GM12878 (cell line): ENCODE results near the gene COL6A6. TPM values are rescaled to one million over a fixed set of nuclear protein-coding genes. Genes with fewer than 3 reads are reported as not detected.

Source experiments
- ATAC-seq: fragments of 200-7000 bp; cut with Tn5 transposase; 3 replicates; pipeline ENCODE4 v1.9.1; 2020; ENCODE audit warnings: mild to moderate bottlenecking, moderate library complexity
- BruUV-seq: library from RNA; stranded (reverse); fragments of 400-500 nt; replicated peaks from 2 replicates; lab custom pipeline; 2021; lab: Mats Ljungman, UMichigan
- CTCF ChIA-PET: fragments of 300-600 bp; sonication (Branson Sonifier 250); formaldehyde crosslinking; extraction: SDS; loops from one replicate; lab custom pipeline; 2021; ENCODE audit warnings: inconsistent platforms; lab: Yijun Ruan, JAX
- POLR2A ChIA-PET: fragments of 350-600 bp; formaldehyde crosslinking; extraction: SDS; loops from one replicate; lab custom pipeline; 2021; ENCODE audit warnings: inconsistent platforms; lab: Charles Lee
- RAD21 ChIA-PET: fragments of 300-600 bp; sonication (Branson Sonifier 250); formaldehyde crosslinking; loops from one replicate; lab custom pipeline; 2023; ENCODE audit warnings: antibody characterized with exemption; ENCODE audit not compliant: unreplicated experiment; lab: Charles Lee
- SMC1A ChIA-PET: fragments of 300-600 bp; sonication (Branson Sonifier 250); formaldehyde crosslinking; loops from one replicate; lab custom pipeline; 2023; ENCODE audit not compliant: unreplicated experiment, uncharacterized antibody; lab: Charles Lee
- DNase-seq: peaks from one replicate; pipeline ENCODE4 v3.0.0-alpha.2; 2011; ENCODE audit warnings: low read depth, low spot score
- FAIRE-seq: peaks from 3 replicates; lab custom pipeline; 2011; peaks lifted over from hg19 to GRCh38; lab: Jason Lieb, UNC
- H2AFZ ChIP-seq: 2 replicates; pipeline ENCODE4 v1.6.0; 2011; ENCODE audit warnings: low read depth, low read length, control low read depth; ENCODE audit not compliant: control insufficient read depth
- H3K27ac ChIP-seq: 2 replicates; pipeline ENCODE4 v1.5.1; 2011; ENCODE audit warnings: control low read depth; ENCODE audit not compliant: control insufficient read depth, insufficient read depth
- H3K27me3 ChIP-seq, 2 experiments: replicated peaks in 1 of 2; 2 replicates each; pipeline versions ENCODE4 v1.6.0 to v1.6.1; 2011; ENCODE audit warnings: low read length in 1 of 2; ENCODE audit not compliant: control insufficient read depth in 2 of 2, insufficient read depth in 2 of 2
- H3K36me3 ChIP-seq, 2 experiments: 2 replicates each; pipeline ENCODE4 v1.5.1; 2011; ENCODE audit warnings: low read length in 1 of 2; ENCODE audit not compliant: control insufficient read depth in 2 of 2, insufficient read depth in 2 of 2
- H3K4me1 ChIP-seq: 2 replicates; pipeline ENCODE4 v1.6.1; 2011; ENCODE audit warnings: mild to moderate bottlenecking, low read length, moderate library complexity, mixed read lengths; ENCODE audit not compliant: control insufficient read depth, insufficient read depth
- H3K4me2 ChIP-seq: 2 replicates; pipeline ENCODE4 v1.6.0; 2011; ENCODE audit warnings: control low read depth; ENCODE audit not compliant: control insufficient read depth, insufficient read depth
- H3K4me3 ChIP-seq: fragments of 200-600 bp; sonication (generic); 2 replicates; pipeline ENCODE4 v1.5.1; 2016
- H3K79me2 ChIP-seq: 2 replicates; pipeline ENCODE4 v1.6.0; 2011; ENCODE audit warnings: low read length; ENCODE audit not compliant: control insufficient read depth, insufficient read depth
- H3K9ac ChIP-seq: 2 replicates; pipeline ENCODE4 v1.8.0; 2011; ENCODE audit warnings: low read length, control low read depth, mixed read lengths; ENCODE audit not compliant: control insufficient read depth, insufficient read depth
- H3K9me3 ChIP-seq: replicated peaks from 3 replicates; pipeline ENCODE4 v1.5.1; 2011; ENCODE audit warnings: mild to moderate bottlenecking, low read length; ENCODE audit not compliant: control insufficient read depth, insufficient read depth
- H4K20me1 ChIP-seq: 2 replicates; pipeline ENCODE4 v1.6.0; 2011; ENCODE audit not compliant: control insufficient read depth, insufficient read depth
- ASH2L ChIP-seq: fragments of 300-600, 200-600 bp; sonication (generic); IDR thresholded peaks from 2 replicates; pipeline ENCODE4 v1.6.1; 2017; ENCODE audit warnings: low read depth, mild to moderate bottlenecking, borderline replicate concordance
- CEBPB ChIP-seq, 2 experiments: fragments of 150-350 bp in 1 of 2; IDR thresholded peaks; 2 replicates each; pipeline ENCODE4 v1.6.1; 2012 to 2014; ENCODE audit warnings: low read depth in 2 of 2, low read length in 2 of 2, borderline replicate concordance in 1 of 2, inconsistent platforms in 1 of 2
- CREB1 ChIP-seq: IDR thresholded peaks from 2 replicates; pipeline ENCODE4 v1.6.1; 2012; ENCODE audit warnings: low read depth, mild to moderate bottlenecking, inconsistent platforms
- E2F4 ChIP-seq: IDR thresholded peaks from 2 replicates; pipeline ENCODE4 v1.6.1; 2012; ENCODE audit warnings: low read depth, low read length, improper control_type of control experiment
- E2F8 ChIP-seq: fragments of 450-650 bp; IDR thresholded peaks from 2 replicates; pipeline ENCODE4 v1.6.1; 2018; ENCODE audit warnings: mild to moderate bottlenecking, low read depth, moderate library complexity; ENCODE audit not compliant: partially characterized antibody
- FOXK2 ChIP-seq: fragments of 450-650 bp; IDR thresholded peaks from 2 replicates; pipeline ENCODE4 v1.6.1; 2017; ENCODE audit warnings: mild to moderate bottlenecking, moderate library complexity
- GATAD2B ChIP-seq: fragments of 450-650 bp; conservative IDR thresholded peaks from 2 replicates; pipeline ENCODE4 v1.6.1; 2017; ENCODE audit warnings: low read depth, mild to moderate bottlenecking, moderate library complexity
- HDAC2 ChIP-seq: fragments of 200-600 bp; sonication (generic); IDR thresholded peaks from 2 replicates; pipeline ENCODE4 v1.6.1; 2017
- IKZF1 ChIP-seq: fragments of 450-650 bp; conservative IDR thresholded peaks from 2 replicates; pipeline ENCODE4 v1.6.1; 2017; ENCODE audit warnings: antibody characterized with exemption, mild to moderate bottlenecking
- JUNB ChIP-seq: IDR thresholded peaks from 2 replicates; pipeline ENCODE4 v1.6.1; 2016; ENCODE audit warnings: antibody characterized with exemption, mild to moderate bottlenecking
- NFXL1 ChIP-seq: fragments of 450-650 bp; IDR thresholded peaks from 2 replicates; pipeline ENCODE4 v1.6.1; 2017; ENCODE audit warnings: antibody characterized with exemption, mild to moderate bottlenecking, borderline replicate concordance
- NR2C2 ChIP-seq: IDR thresholded peaks from 2 replicates; pipeline ENCODE4 v1.6.1; 2011; ENCODE audit warnings: borderline replicate concordance, low read depth; ENCODE audit not compliant: control insufficient read depth, insufficient read length
- RUNX3 ChIP-seq: IDR thresholded peaks from 2 replicates; pipeline ENCODE4 v1.6.1; 2012; ENCODE audit warnings: low read length, inconsistent platforms
- SKIL ChIP-seq: fragments of 450-650 bp; IDR thresholded peaks from 2 replicates; pipeline ENCODE4 v1.6.1; 2017; ENCODE audit warnings: mild to moderate bottlenecking, low read depth, inconsistent platforms; ENCODE audit not compliant: poor library complexity, severe bottlenecking
- SMAD1 ChIP-seq: fragments of 450-650 bp; IDR thresholded peaks from 2 replicates; pipeline ENCODE4 v1.6.1; 2018; ENCODE audit warnings: mild to moderate bottlenecking, low read depth; ENCODE audit not compliant: partially characterized antibody
- ZNF622 ChIP-seq: fragments of 450-650 bp; IDR thresholded peaks from 2 replicates; pipeline ENCODE4 v1.6.1; 2017; ENCODE audit warnings: mild to moderate bottlenecking, inconsistent platforms
- WGBS: methylation state at CpG from one replicate; pipeline ENCODE4 v1.1.6; 2016; ENCODE audit warnings: low lambda C conversion rate; ENCODE audit not compliant: insufficient replicate concordance, insufficient coverage; ENCODE audit errors: missing lambda C conversion rate; 5-methylcytosine and 5-hydroxymethylcytosine counted together
- in situ Hi-C: fragments of 300-500 bp; cut with MboI; formaldehyde crosslinking; loops from 9 replicates; pipeline ENCODE4 v1.14.3; 2018; ENCODE audit warnings: mixed read lengths
- intact Hi-C: fragments of 100-400 bp; cut with micrococcal nuclease; formaldehyde crosslinking; loops from one replicate; pipeline ENCODE4 v1.14.2; 2022; ENCODE audit not compliant: unreplicated experiment
- polyA plus RNA-seq, 11 experiments: library from polyadenylated mRNA; depleted of rRNA in 4 of 11; unstranded in 6 of 11; stranded (reverse) in 5 of 11; fragments of >200 nt; fragmentation: Nextera tagmentation in 4 of 11; fragmentation: Illumina TruSeq in 1 of 11; extraction: Ambion mirVana in 4 of 11; extraction: Trizol in 1 of 11; gene quantifications; 1 replicate in 1 of 11; 2 replicates in 10 of 11; pipeline versions ENCODE4 v1.2.1 to v1.2.3, GENCODE V29; 2011 to 2016; ENCODE audit warnings: inconsistent platforms in 2 of 11, missing spikeins in 2 of 11, low read depth in 1 of 11
- total RNA-seq, 4 experiments: library from RNA; depleted of rRNA in 3 of 4; stranded (reverse); fragments of >200 nt in 3 of 4; fragmentation: Illumina TruSeq in 1 of 4; extraction: Trizol in 1 of 4; gene quantifications; 2 replicates each; pipeline versions ENCODE4 v1.2.1 to v1.2.3, GENCODE V29; 2013 to 2021

Gene COL6A6
- total and polyA plus RNA-seq, 10 of the 15 experiments (the other 5 are each of a cell fraction or from before 2014, with no cell fraction given): 0.01 to 0.02 TPM; not detected in 8

- intact Hi-C loops: no loop called here
- Histone ChIP-seq H3K27ac (no peak overlapping the region), H2AFZ (no peak overlapping the region), H3K4me1 (no peaks in the 10 kb centered on the region), H3K36me3 (no peaks in the 10 kb centered on the region), H3K79me2 (no peaks in the 10 kb centered on the region), H3K9me3 (no peaks in the 10 kb centered on the region), H3K9ac (no peak overlapping the region), H4K20me1 (no peaks in the 10 kb centered on the region), H3K27me3 (peaks cover 2 to 8% of the 10 kb centered on the region in 2 experiments; a peak in 3 of 4 replicates), H3K4me3 (no peak overlapping the region)
- SMC1A ChIA-PET: no interaction called here
- ATAC-seq (no peak), DNase-seq (no peak)
- in situ Hi-C loops: no loop called here
- CTCF ChIA-PET: no interaction called here
- no TSS peak for BruUV-seq
- RAD21 ChIA-PET: no interaction called here
- POLR2A ChIA-PET: no interaction called here
- TF ChIP-seq JUNB: no peak
- TF ChIP-seq CREB1: no peak
- TF ChIP-seq FOXK2: no peak
- TF ChIP-seq SKIL: no peak
- TF ChIP-seq ZNF622: no peak
- TF ChIP-seq IKZF1: no peak
- no peak for TF ChIP-seq GATAD2B
- no peak for TF ChIP-seq CEBPB (IDR thresholded peaks at IDR 0.05; ENCODE audit: borderline replicate concordance in 1 of 2, low read depth in 2 of 2, low read length in 2 of 2)
- no peak for TF ChIP-seq E2F8
- TF ChIP-seq NFXL1: no peak
- no peak for TF ChIP-seq SMAD1
- TF ChIP-seq E2F4: no peak
- TF ChIP-seq HDAC2: no peak
- TF ChIP-seq RUNX3: no peak
- TF ChIP-seq NR2C2: no peak
- no peak for TF ChIP-seq ASH2L
- TF ChIP-seq, all 136 proteins: peak for 0
- no peak overlapping the region for H3K4me2 ChIP-seq
- no peak for FAIRE-seq
- WGBS: 21% methylated on average over 11 of the region's 11 CpGs
Observed at GRCh38 chr3:130517602-130518001, 625 bp downstream of the COL6A6 start.
